ENCODE data around the gene NFKBIE. TPM values are rescaled to one million over a fixed set of nuclear protein-coding genes. Genes with fewer than 3 reads are reported as not detected.

The NFKBIE gene
- total RNA-seq, 1 donor from 2014 or later: 10.4 TPM

DNA sequence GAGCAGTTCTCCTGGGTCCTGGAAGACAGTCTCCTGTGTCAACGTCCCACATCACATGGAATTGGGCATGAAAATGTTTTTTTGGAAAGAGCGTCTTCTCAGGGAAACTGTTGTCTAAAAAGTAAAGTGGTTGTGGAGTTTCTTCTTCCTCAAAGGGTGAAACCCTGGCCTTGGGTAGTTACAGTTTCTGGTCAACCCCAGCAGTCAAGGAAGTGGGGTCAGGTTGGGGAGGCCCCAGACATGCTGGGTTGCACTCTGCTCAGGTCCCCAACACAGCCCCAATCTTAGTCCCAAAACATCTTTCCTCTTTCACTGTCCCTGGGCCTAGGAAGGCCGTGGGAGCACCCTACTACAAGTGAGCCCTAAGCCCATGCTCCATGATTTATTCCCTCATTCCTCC lies 996 bp upstream of the NFKBIE start:
- Histone ChIP-seq H3K36me3 (no peaks in the 10 kb centered on the region), H3K9me3 (no peaks in the 10 kb centered on the region), H3K4me1 (peaks cover 35% of the 10 kb centered on the region), H3K4me3 (no peak overlapping the region), H3K27me3 (ENCODE audit: low read depth) (peaks cover 16% of the 10 kb centered on the region), H3K27ac (no peak overlapping the region)
- TF ChIP-seq, protein P1, sequence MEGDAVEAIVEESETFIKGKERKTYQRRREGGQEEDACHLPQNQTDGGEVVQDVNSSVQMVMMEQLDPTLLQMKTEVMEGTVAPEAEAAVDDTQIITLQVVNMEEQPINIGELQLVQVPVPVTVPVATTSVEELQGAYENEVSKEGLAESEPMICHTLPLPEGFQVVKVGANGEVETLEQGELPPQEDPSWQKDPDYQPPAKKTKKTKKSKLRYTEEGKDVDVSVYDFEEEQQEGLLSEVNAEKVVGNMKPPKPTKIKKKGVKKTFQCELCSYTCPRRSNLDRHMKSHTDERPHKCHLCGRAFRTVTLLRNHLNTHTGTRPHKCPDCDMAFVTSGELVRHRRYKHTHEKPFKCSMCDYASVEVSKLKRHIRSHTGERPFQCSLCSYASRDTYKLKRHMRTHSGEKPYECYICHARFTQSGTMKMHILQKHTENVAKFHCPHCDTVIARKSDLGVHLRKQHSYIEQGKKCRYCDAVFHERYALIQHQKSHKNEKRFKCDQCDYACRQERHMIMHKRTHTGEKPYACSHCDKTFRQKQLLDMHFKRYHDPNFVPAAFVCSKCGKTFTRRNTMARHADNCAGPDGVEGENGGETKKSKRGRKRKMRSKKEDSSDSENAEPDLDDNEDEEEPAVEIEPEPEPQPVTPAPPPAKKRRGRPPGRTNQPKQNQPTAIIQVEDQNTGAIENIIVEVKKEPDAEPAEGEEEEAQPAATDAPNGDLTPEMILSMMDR (IDR thresholded peaks at IDR 0.05): no peak
- intact Hi-C loops (cut with DNase I): no loop called here
- DNase-seq (no peak), ATAC-seq (no peak)

- Histone ChIP-seq H3K4me1 (peaks cover 35% of the 10 kb centered on the region), H3K27me3 (ENCODE audit: low read depth) (peaks cover 15% of the 10 kb centered on the region), H3K4me3 (peak overlapping the region; percentile 87), H3K36me3 (no peaks in the 10 kb centered on the region), H3K27ac (peak overlapping the region; percentile 85), H3K9me3 (no peaks in the 10 kb centered on the region)
- DNase-seq (peak; percentile 38), ATAC-seq (no peak)
- TF ChIP-seq, protein P1 (IDR thresholded peaks at IDR 0.05): no peak
- intact Hi-C loops (cut with DNase I): no loop called here
Observed at GRCh38 chr6:44265722-44266233, 427 bp upstream of the NFKBIE start.

- peak; percentile 50 to 53 for ATAC-seq
- H3K4me1 ChIP-seq: peaks cover 35% of the 10 kb centered on the region
- peak; percentile 81 for DNase-seq
- peaks cover 10% of the 10 kb centered on the region for H3K36me3 ChIP-seq
- H3K27ac ChIP-seq: peak overlapping the region; percentile 85
- peaks cover 7% of the 10 kb centered on the region for H3K27me3 ChIP-seq (ENCODE audit: low read depth)
- no peaks in the 10 kb centered on the region for H3K9me3 ChIP-seq
- intact Hi-C loops (cut with DNase I): no loop called here
- TF ChIP-seq, protein P1 (IDR thresholded peaks at IDR 0.05): no peak
- H3K4me3 ChIP-seq: peak overlapping the region; percentile 87
Observed at GRCh38 chr6:44264154-44265006, 971 bp downstream of the NFKBIE start.

DNA sequence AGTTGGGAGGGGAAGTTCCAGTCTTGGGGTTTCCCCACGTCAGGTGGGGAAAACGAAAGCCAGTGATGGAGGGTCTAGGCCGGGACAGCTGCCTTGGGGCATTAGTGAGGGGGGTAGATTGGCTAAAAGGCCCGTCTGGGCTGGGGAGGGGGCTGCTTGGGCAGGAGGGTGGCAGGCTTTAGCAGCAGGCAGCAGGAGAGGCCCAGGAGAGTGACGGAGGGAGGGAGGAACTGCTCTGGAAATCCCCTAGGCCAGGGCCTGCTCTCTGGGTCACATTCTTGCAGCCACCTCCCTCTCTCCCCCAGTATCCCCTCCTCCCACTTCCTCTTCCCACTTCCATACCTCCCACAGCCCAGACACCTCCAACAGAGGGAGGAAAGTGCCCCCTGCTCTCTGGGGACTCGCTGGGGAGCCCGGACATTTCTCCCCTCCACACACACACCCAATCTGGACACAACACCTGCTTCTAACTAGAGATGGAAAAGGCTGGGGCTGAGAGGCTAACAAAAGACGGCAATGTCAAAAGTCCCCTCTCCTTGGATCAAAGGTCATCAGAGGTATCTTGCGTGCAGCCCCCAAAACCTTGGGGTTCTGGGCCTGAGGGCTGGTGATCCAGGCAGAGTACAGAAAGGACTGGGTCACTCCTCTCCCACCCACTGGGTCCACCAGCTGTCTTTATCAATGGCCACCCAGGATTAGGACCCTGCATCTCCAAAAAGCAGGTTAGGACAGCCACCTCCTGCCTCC lies 1.8 kb downstream of the NFKBIE start:
- Histone ChIP-seq H3K9me3 (no peaks in the 10 kb centered on the region), H3K4me3 (peak overlapping the region; percentile 87), H3K36me3 (peaks cover 19% of the 10 kb centered on the region), H3K27me3 (ENCODE audit: low read depth) (peaks cover 2% of the 10 kb centered on the region), H3K4me1 (peaks cover 35% of the 10 kb centered on the region), H3K27ac (peak overlapping the region; percentile 37)
- ATAC-seq: peak; percentile 15 to 45
- intact Hi-C loops (cut with DNase I): no loop called here
- TF ChIP-seq, protein P1 (IDR thresholded peaks at IDR 0.05): no peak
- DNase-seq: no peak

GRCh38 chr6:44262467-44263353 lies 2.6 kb downstream of the NFKBIE start:
- TF ChIP-seq, protein P1 (IDR thresholded peaks at IDR 0.05): no peak
- peak overlapping the region; percentile 37 for H3K27ac ChIP-seq
- no peak for DNase-seq
- intact Hi-C loops (cut with DNase I): no loop called here
- H3K36me3 ChIP-seq: peaks cover 23% of the 10 kb centered on the region
- peaks cover 41% of the 10 kb centered on the region for H3K4me1 ChIP-seq
- no peak for ATAC-seq
- H3K4me3 ChIP-seq: peak overlapping the region; percentile 87
- no peaks in the 10 kb centered on the region for H3K27me3 ChIP-seq (ENCODE audit: low read depth)
- no peaks in the 10 kb centered on the region for H3K9me3 ChIP-seq

Data from lower lobe of right lung (tissue), 2 donors.